Tibial nerve (tissue), 3 donors: ENCODE measurements around the gene TMEM259.

Experiments used
- POLR2A ChIP-seq, 2 donors: fragments of 450-650 bp; IDR thresholded peaks; one replicate each; pipeline ENCODE4 v1.6.1; 2017; ENCODE audit warnings: antibody characterized with exemption in 2 of 2, mild to moderate bottlenecking in 2 of 2, moderate library complexity in 2 of 2
- TF ChIP-seq, protein P1 (sequence below), 5 experiments: fragments of 200-600 bp in 3 of 5; fragments of 450-650 bp in 2 of 5; sonication (generic) in 3 of 5; IDR thresholded peaks; one replicate each; pipeline ENCODE4 v1.5.1; 2016 to 2019; ENCODE audit warnings: antibody characterized with exemption in 5 of 5, mild to moderate bottlenecking in 3 of 5, moderate library complexity in 2 of 5

DNA sequence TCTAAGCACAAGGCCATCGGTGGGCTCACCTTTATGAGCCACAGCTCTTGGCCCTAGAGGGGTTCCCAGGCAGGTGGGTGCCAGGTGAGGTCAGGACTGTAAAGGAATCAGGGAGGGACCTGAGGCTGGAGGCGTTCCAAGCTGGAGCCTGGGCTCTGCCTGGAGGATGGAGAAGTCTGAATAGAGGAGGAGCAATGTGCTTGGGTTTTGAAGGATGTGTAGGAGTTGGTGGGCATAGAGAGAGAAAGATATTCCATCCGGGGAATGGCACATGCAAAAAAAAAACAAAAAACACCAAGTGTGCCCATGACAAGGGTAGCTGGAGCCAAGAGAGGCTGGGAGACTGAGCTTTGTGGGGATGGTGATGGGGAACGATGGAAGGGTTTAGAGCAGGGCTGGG is 18.3 kb downstream of the TMEM259 start:
- TF ChIP-seq, protein P1, sequence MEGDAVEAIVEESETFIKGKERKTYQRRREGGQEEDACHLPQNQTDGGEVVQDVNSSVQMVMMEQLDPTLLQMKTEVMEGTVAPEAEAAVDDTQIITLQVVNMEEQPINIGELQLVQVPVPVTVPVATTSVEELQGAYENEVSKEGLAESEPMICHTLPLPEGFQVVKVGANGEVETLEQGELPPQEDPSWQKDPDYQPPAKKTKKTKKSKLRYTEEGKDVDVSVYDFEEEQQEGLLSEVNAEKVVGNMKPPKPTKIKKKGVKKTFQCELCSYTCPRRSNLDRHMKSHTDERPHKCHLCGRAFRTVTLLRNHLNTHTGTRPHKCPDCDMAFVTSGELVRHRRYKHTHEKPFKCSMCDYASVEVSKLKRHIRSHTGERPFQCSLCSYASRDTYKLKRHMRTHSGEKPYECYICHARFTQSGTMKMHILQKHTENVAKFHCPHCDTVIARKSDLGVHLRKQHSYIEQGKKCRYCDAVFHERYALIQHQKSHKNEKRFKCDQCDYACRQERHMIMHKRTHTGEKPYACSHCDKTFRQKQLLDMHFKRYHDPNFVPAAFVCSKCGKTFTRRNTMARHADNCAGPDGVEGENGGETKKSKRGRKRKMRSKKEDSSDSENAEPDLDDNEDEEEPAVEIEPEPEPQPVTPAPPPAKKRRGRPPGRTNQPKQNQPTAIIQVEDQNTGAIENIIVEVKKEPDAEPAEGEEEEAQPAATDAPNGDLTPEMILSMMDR (IDR thresholded peaks at IDR 0.05): no peak
- no peak for TF ChIP-seq POLR2A (IDR thresholded peaks at IDR 0.05)
